HG02885 (cell line): ENCODE results near the gene MRGPRG.
"Not testable (repeated sequence)": the region's sequence is repeated elsewhere in the genome, so short reads cannot be mapped to it uniquely, and the experiment has no call there.

Experiments
- ATAC-seq: cut with Tn5 transposase; IDR thresholded peaks from one replicate; pipeline ENCODE4 v1.9.1; 2021; ENCODE audit warnings: mild to moderate bottlenecking; ENCODE audit not compliant: unreplicated experiment, poor library complexity

The MRGPRG gene

DNA sequence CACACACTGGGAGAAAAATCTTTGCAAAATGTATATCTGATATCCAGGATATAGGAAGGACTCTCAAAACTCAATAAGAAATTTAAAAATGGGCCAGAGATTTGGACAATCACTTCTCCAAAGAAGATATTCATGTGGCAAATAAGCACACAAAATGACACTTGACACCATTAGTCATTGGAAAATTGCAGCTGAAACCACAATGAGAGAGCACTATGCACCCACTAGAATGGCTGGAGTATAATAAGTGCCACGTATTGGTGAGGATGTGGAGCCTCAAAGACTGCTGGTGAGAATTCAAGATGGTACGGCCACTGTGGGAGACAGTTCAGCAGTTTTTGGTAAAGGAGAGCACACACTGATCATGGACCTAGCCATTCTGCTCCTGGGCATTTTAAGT lies 40.7 kb downstream of the MRGPRG start:
- no peak for ATAC-seq

- ATAC-seq = no peak
Observed at GRCh38 chr11:3176487-3176886, 42.1 kb downstream of the MRGPRG start.

- ATAC-seq = no peak
Observed at GRCh38 chr11:3175194-3175593, 43.4 kb downstream of the MRGPRG start.

- no peak for ATAC-seq
Observed at GRCh38 chr11:3174387-3174786, 44.2 kb downstream of the MRGPRG start.

DNA sequence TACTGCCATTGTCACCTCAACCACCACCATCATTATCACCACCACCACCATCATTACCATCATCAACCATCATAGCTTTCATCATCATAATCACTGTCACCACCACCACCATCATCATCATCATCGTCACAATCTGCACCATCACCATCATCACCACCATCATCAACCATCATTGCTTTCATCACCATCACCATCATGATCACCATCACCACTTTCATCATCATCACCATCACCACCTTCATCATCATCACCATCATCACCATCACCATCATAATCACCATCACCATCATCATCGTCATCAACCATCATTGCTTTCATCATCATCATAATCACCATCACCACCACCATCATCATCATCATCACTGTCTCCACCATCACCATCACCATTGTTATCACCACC lies 44.8 kb downstream of the MRGPRG start:
- ATAC-seq = no peak

DNA sequence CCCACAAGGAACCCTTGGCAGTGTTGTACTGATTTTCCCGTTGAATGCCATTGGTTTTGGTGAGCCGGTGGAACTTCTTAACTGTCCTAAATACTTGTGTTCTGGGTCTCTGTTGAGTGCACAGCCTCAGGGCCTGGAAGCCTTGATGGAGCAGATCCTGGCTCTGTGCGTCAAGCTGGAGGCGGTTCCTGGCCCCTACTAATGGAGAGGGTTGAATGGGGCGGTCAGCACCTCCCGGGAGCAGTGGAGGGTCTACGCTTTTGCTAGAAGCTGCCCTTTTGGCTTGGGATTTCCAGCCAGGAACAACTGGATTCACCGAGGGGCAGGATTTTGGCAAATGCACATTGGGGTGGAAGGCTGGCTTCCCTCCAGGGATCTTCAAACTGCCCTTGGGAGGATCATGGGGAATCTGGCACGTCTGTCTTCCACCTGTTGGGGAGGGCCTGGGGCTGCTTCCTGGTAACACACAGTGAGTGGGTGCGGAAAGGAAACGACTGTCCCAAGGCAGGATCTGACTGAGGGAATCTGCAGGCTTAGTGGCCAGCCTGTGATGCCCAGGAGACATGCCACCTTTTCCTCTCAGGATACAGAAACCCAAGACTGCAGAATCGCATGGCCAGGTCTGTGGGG lies 46.6 kb downstream of the MRGPRG start:
- ATAC-seq = no peak

DNA sequence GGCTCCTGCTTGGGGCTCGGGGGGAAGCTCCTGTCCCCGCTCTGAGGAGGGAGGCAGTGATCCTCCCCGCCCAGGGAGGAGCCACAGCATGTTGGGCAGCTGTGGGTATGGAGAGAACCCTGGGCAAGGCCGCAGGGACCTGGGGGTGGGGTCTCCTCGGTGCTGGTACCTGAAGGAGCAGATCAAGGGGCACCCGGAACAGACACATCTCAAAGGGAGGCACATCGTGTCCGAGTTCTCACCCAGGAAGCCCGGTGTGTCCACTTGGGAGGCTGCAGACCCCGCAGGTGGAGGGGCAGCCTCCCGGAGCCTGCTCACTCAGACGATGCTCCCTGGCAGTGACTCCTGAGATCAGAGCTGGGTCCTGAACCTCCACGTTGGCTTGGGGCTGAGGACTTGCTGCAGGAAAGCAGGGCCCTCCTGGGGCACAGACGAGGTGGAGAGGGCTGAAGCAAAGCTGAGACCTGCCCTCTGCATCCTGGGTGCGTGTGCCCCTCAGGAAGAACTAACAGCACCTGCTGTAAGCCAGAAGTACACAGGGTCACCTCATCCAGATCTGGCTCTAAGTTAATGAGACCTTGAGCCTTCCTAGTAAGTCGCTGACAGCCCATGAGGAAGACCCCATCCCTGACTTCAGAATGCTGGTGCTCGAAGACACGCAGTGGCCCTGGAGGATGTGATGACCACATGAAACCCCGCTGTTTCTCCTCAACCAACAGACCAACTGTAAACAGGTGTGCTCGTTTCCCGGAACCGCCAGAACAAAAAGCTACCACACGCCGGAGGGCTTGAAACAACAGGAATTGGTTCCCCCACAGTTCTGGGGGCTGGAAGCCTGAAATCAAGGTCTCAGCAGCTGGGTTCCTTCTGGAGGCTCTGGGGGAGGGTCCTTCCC lies 47.6 kb downstream of the MRGPRG start:
- no peak for ATAC-seq

DNA sequence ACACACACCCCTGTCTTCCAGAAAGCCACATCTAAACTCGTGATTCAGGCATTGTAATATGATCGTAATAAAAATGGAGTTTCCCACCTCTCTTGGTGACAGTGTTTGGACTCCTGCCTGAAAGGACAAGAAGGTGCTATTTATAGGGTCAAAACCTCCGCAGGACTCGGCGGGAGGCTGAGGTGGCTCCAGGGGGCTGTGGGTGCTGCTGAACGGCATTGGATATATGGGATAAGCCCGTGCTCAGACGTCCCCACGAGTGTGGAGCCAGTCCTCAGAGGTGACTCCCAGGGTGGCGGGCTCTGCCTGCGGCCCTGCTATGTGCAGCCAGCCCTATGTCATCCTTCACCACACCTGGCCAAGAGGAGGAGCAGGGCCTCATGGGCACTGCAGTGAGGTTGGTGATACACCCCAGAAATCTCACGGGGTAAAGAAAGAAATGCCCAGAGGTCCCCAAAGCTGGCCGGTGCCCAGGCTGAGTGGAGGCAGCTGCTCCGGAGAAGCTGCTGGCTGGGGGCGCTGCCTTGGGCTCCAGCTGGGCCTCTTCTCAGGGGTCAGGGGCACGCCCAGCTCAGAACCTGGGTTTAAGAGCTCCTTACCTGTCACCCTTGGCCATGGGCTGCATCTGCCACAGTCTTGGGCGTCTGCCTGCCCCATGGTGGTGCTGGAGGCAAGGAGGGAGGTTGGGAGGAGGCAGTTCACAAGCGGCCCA lies 48.4 kb downstream of the MRGPRG start:
- ATAC-seq = no peak

- no peak for ATAC-seq
Observed at GRCh38 chr11:3169255-3170043, 49.2 kb downstream of the MRGPRG start.

- not testable (repeated sequence) for ATAC-seq
Observed at GRCh38 chr11:3168742-3169254, 49.8 kb downstream of the MRGPRG start.
